ENCODE measurements around the gene KATNBL1.

The KATNBL1 gene

GRCh38 chr15:34120420-34120819 lies 89.5 kb downstream of the KATNBL1 start:
- in situ Hi-C loops (cut with HindIII; ENCODE audit: low sequenced_read_pairs) = loop anchor here (5.0 kb wide), 2 partner anchors 77 to 102 kb away; no protein-coding TSS in a partner anchor

GRCh38 chr15:34119291-34119690 lies 90.6 kb downstream of the KATNBL1 start:
- in situ Hi-C loops (cut with HindIII; ENCODE audit: low sequenced_read_pairs) = no loop called here

- in situ Hi-C loops (cut with HindIII; ENCODE audit: low sequenced_read_pairs) = no loop called here
Observed at GRCh38 chr15:34116620-34117019, 93.3 kb downstream of the KATNBL1 start.

- in situ Hi-C loops (cut with HindIII; ENCODE audit: low sequenced_read_pairs) = no loop called here
Observed at GRCh38 chr15:34114739-34115138, 95.2 kb downstream of the KATNBL1 start.

- in situ Hi-C loops (cut with HindIII; ENCODE audit: low sequenced_read_pairs) = no loop called here
Observed at GRCh38 chr15:34114215-34114614, 95.7 kb downstream of the KATNBL1 start.

GRCh38 chr15:34111488-34111887 lies 98.4 kb downstream of the KATNBL1 start:
- in situ Hi-C loops (cut with HindIII; ENCODE audit: low sequenced_read_pairs) = no loop called here

- in situ Hi-C loops (cut with HindIII; ENCODE audit: low sequenced_read_pairs) = no loop called here
Observed at GRCh38 chr15:34109797-34110663, 99.9 kb downstream of the KATNBL1 start.

GRCh38 chr15:34107315-34107714 lies 102.6 kb downstream of the KATNBL1 start:
- in situ Hi-C loops (cut with HindIII; ENCODE audit: low sequenced_read_pairs) = no loop called here

- in situ Hi-C loops (cut with HindIII; ENCODE audit: low sequenced_read_pairs) = no loop called here
Observed at GRCh38 chr15:34106423-34106822, 103.5 kb downstream of the KATNBL1 start.

GRCh38 chr15:34102175-34102925 lies 107.5 kb downstream of the KATNBL1 start:
- in situ Hi-C loops (cut with HindIII; ENCODE audit: low sequenced_read_pairs) = no loop called here

GRCh38 chr15:34101366-34102174 lies 108.3 kb downstream of the KATNBL1 start, which contains the start of the genes EMC7 and PGBD4:
TSS of gene EMC7 (minus strand) at chr15:34101862. CDS start at chr15:34101839, 23 bp downstream.
TSS of gene PGBD4 (plus strand) at chr15:34102083. CDS start at chr15:34102532, 449 bp downstream.
- in situ Hi-C loops (cut with HindIII; ENCODE audit: low sequenced_read_pairs) = no loop called here

GRCh38 chr15:34099914-34100313 lies 110.0 kb downstream of the KATNBL1 start:
- in situ Hi-C loops (cut with HindIII; ENCODE audit: low sequenced_read_pairs) = no loop called here
